HepG2 (cell line): ENCODE data around the gene SLC12A5. TPM values are rescaled to one million over a fixed set of nuclear protein-coding genes. Genes with fewer than 3 reads are reported as not detected.

Experiments
- ATAC-seq: fragments of 200-7000 bp; cut with Tn5 transposase; 3 replicates; pipeline ENCODE4 v1.9.1; 2020; ENCODE audit warnings: mild to moderate bottlenecking, moderate library complexity
- BruUV-seq: library from RNA; stranded (reverse); fragments of 400-500 nt; replicated peaks from 2 replicates; lab custom pipeline; 2021; lab: Mats Ljungman, UMichigan
- CTCF ChIA-PET: fragments of 300-600 bp; formaldehyde crosslinking; extraction: SDS; loops from one replicate; lab custom pipeline; 2021; ENCODE audit warnings: low total read pairs, inconsistent platforms, low intra/inter-chr PET ratio; lab: Yijun Ruan, JAX
- POLR2A ChIA-PET: fragments of 350-600 bp; sonication (Branson Sonifier 250); formaldehyde crosslinking; loops from one replicate; lab custom pipeline; 2020; ENCODE audit warnings: antibody characterized with exemption, inconsistent platforms; lab: Yijun Ruan, JAX
- DNase-seq: peaks from one replicate; pipeline ENCODE4 v3.0.0-alpha.2; 2015; ENCODE audit warnings: low spot score
- FAIRE-seq: peaks from 3 replicates; lab custom pipeline; 2011; peaks lifted over from hg19 to GRCh38; lab: Jason Lieb, UNC
- H2AFZ ChIP-seq: one replicate; pipeline ENCODE4 v1.6.1; 2011; ENCODE audit warnings: low read length, inconsistent platforms
- H3K27ac ChIP-seq: fragments of 300-600 bp; 3 replicates; pipeline ENCODE4 v1.8.0; 2011; ENCODE audit warnings: mixed run types, mild to moderate bottlenecking, mixed read lengths, low read length, inconsistent platforms; ENCODE audit not compliant: insufficient read depth; ENCODE audit errors: extremely low read length
- H3K27me3 ChIP-seq, 2 experiments: fragments of 200-600 bp in 1 of 2; 2 replicates in 1 of 2; 3 replicates in 1 of 2; pipeline versions ENCODE4 v1.6.0 to v1.8.0; 2011; ENCODE audit warnings: low read length in 2 of 2, mild to moderate bottlenecking in 2 of 2, moderate library complexity in 2 of 2, inconsistent platforms in 1 of 2; ENCODE audit not compliant: insufficient read depth in 2 of 2, control insufficient read depth in 1 of 2
- H3K36me3 ChIP-seq, 2 experiments: fragments of 200-600 bp in 1 of 2; replicated peaks in 1 of 2; 2 replicates in 1 of 2; 3 replicates in 1 of 2; pipeline versions ENCODE4 v1.5.1 to v1.8.0; 2011; ENCODE audit warnings: low read length in 2 of 2, inconsistent platforms in 1 of 2; ENCODE audit not compliant: insufficient read depth in 2 of 2, control insufficient read depth in 1 of 2
- H3K4me1 ChIP-seq: 2 replicates; pipeline ENCODE4 v1.5.1; 2012; ENCODE audit warnings: low read length, inconsistent platforms; ENCODE audit not compliant: insufficient read depth
- H3K4me2 ChIP-seq: 2 replicates; pipeline ENCODE4 v1.6.0; 2011; ENCODE audit warnings: low read depth, low read length, inconsistent platforms
- H3K4me3 ChIP-seq, 3 experiments: fragments of 200-600 bp in 1 of 3; sonication (generic), shearing (Covaris generic) in 1 of 3; replicated peaks in 1 of 3; 2 replicates each; pipeline ENCODE4 v1.5.1; 2011 to 2016; ENCODE audit warnings: low read length in 3 of 3, inconsistent platforms in 2 of 3, low read depth in 2 of 3, mild to moderate bottlenecking in 2 of 3, control low read depth in 1 of 3, mixed read lengths in 1 of 3; ENCODE audit not compliant: insufficient read depth in 1 of 3
- H3K79me2 ChIP-seq: one replicate; pipeline ENCODE4 v1.6.1; 2011; ENCODE audit warnings: low read length, inconsistent platforms; ENCODE audit not compliant: insufficient read depth
- H3K9ac ChIP-seq: 2 replicates; pipeline ENCODE4 v1.6.0; 2011; ENCODE audit warnings: mild to moderate bottlenecking, low read depth, low read length, inconsistent platforms; ENCODE audit not compliant: insufficient read depth
- H3K9me3 ChIP-seq: 2 replicates; pipeline ENCODE4 v1.5.1; 2012; ENCODE audit warnings: mild to moderate bottlenecking, low read length
- H4K20me1 ChIP-seq: 2 replicates; pipeline ENCODE4 v1.6.0; 2011; ENCODE audit warnings: inconsistent platforms, mild to moderate bottlenecking, low read length, moderate library complexity; ENCODE audit not compliant: insufficient read depth
- ATF2 ChIP-seq: sonication (generic); formaldehyde crosslinking; IDR thresholded peaks from 2 replicates; pipeline ENCODE4 v1.4.0; 2020; ENCODE audit warnings: missing genetic modification reagents
- E2F1 ChIP-seq: sonication (generic); formaldehyde crosslinking; IDR thresholded peaks from 2 replicates; pipeline ENCODE4 v1.5.0; 2020; ENCODE audit warnings: missing genetic modification reagents
- HBP1 ChIP-seq: IDR thresholded peaks from 2 replicates; pipeline ENCODE4 v1.6.1; 2016; ENCODE audit warnings: low read depth, control low read depth
- HNRNPL ChIP-seq: fragments of 200-400 bp; formaldehyde crosslinking; IDR thresholded peaks from 2 replicates; pipeline ENCODE4 v1.6.1; 2017; ENCODE audit warnings: mild to moderate bottlenecking, low read depth, low read length
- NR2F6 ChIP-seq, 2 experiments: IDR thresholded peaks; 2 replicates each; pipeline ENCODE4 v1.6.1; 2016; ENCODE audit warnings: antibody characterized with exemption in 1 of 2, mild to moderate bottlenecking in 1 of 2
- SALL1 ChIP-seq: sonication (generic); formaldehyde crosslinking; IDR thresholded peaks from 2 replicates; pipeline ENCODE4 v1.8.0; 2022; ENCODE audit warnings: mild to moderate bottlenecking, missing genetic modification reagents
- SYNCRIP ChIP-seq: fragments of 200-400 bp; formaldehyde crosslinking; IDR thresholded peaks from 2 replicates; pipeline ENCODE4 v1.6.1; 2018; ENCODE audit warnings: mild to moderate bottlenecking, low read depth, low read length; ENCODE audit not compliant: insufficient read depth
- ZFP41 ChIP-seq: sonication (generic); formaldehyde crosslinking; IDR thresholded peaks from 2 replicates; pipeline ENCODE4 v1.4.0; 2020; ENCODE audit warnings: mild to moderate bottlenecking, missing genetic modification reagents, borderline replicate concordance
- ZKSCAN1 ChIP-seq: fragments of 150-350 bp; IDR thresholded peaks from 2 replicates; pipeline ENCODE4 v1.6.1; 2014; ENCODE audit warnings: low read length
- ZNF205 ChIP-seq: IDR thresholded peaks from 2 replicates; pipeline ENCODE4 v1.6.1; 2018; ENCODE audit warnings: missing biosample characterization, missing genetic modification reagents
- ZNF276 ChIP-seq: sonication (generic); formaldehyde crosslinking; IDR thresholded peaks from 2 replicates; pipeline ENCODE4 v1.4.0; 2020; ENCODE audit warnings: mild to moderate bottlenecking, low read depth, missing genetic modification reagents
- ZNF761 ChIP-seq: sonication (generic); formaldehyde crosslinking; conservative IDR thresholded peaks from 2 replicates; pipeline ENCODE4 v1.4.0; 2020; ENCODE audit warnings: mild to moderate bottlenecking, missing genetic modification reagents
- ZSCAN30 ChIP-seq: sonication (generic); formaldehyde crosslinking; IDR thresholded peaks from 2 replicates; pipeline ENCODE4 v1.5.0; 2020; ENCODE audit warnings: mild to moderate bottlenecking, missing genetic modification reagents
- WGBS: methylation state at CpG from one replicate; pipeline ENCODE4 v1.1.6; 2017; ENCODE audit warnings: low lambda C conversion rate; 5-methylcytosine and 5-hydroxymethylcytosine counted together
- in situ Hi-C: cut with HindIII; loops from 2 replicates; pipeline ENCODE4 v1.10.0; 2017; ENCODE audit warnings: low pct_unique_long_range_greater_than_20kb; ENCODE audit not compliant: extremely low pct_ligation_motif_present
- intact Hi-C: fragments of 100-400 bp; cut with micrococcal nuclease; formaldehyde crosslinking; loops from one replicate; pipeline ENCODE4 v1.10.0; 2022; ENCODE audit not compliant: unreplicated experiment
- polyA plus RNA-seq, 8 experiments: library from polyadenylated mRNA; depleted of rRNA in 3 of 8; stranded (reverse) in 7 of 8; unstranded in 1 of 8; fragments of >200 nt; fragmentation: Illumina TruSeq in 4 of 8; extraction: Trizol in 4 of 8; gene quantifications; 2 replicates each; pipeline versions ENCODE4 v1.2.1 to v1.2.3, GENCODE V29; 2011 to 2016; ENCODE audit warnings: low read depth in 4 of 8, missing spikeins in 1 of 8, mixed read lengths in 1 of 8; ENCODE audit not compliant: insufficient read depth in 1 of 8
- total RNA-seq, 5 experiments: library from RNA; depleted of rRNA; stranded (reverse); fragments of >200 nt; fragmentation: Illumina TruSeq; extraction: Trizol; gene quantifications; 2 replicates each; pipeline ENCODE4 v1.2.3, GENCODE V29; 2016; ENCODE audit warnings: low read depth in 1 of 5

Gene SLC12A5
- total and polyA plus RNA-seq, 2 of the 13 experiments (the other 11 are each of a cell fraction or from before 2014, with no cell fraction given), result 4.3 to 5.4 TPM

- TF ChIP-seq E2F1 (CRISPR knock-in tag) (no peak), HBP1 (CRISPR knock-in tag) (no peak), SYNCRIP (no peak), SALL1 (CRISPR knock-in tag) (no peak), HNRNPL (no peak), ZSCAN30 (CRISPR knock-in tag) (no peak), NR2F6 (IDR thresholded peaks at IDR 0.05) (no peak), NR2F6 (CRISPR knock-in tag; IDR thresholded peaks at IDR 0.05) (no peak), ZNF761 (CRISPR knock-in tag) (no peak)
- TF ChIP-seq, all 625 proteins: peak for 0
These were observed 22.9 kb upstream of the SLC12A5 start (continued) for GRCh38 chr20:46006022-46006705.

GRCh38 chr20:46006964-46007363 lies 22.1 kb upstream of the SLC12A5 start:
- H3K27me3 ChIP-seq, result peaks cover 27 to 85% of the 10 kb centered on the region in 2 experiments; a peak in 4 of 5 replicates
- no peaks in the 10 kb centered on the region for H3K9me3 ChIP-seq
- intact Hi-C loops (no loop called here), in situ Hi-C loops (no loop called here)
- FAIRE-seq, result no peak
- ChIA-PET CTCF (no interaction called here), POLR2A (no interaction called here)
- no peak overlapping the region for H3K9ac ChIP-seq
- no peak overlapping the region for H3K27ac ChIP-seq
- no peak overlapping the region for H2AFZ ChIP-seq
- H3K4me2 ChIP-seq, result no peak overlapping the region
- no peak overlapping the region for H3K4me3 ChIP-seq
- no peaks in the 10 kb centered on the region for H3K36me3 ChIP-seq
- H3K4me1 ChIP-seq, result peaks cover 6% of the 10 kb centered on the region; the same call in 1 of the 2 replicates
- TF ChIP-seq ZNF276 (no peak), ZKSCAN1 (peak; percentile 77; the same call in 1 of the 2 replicates), ZNF205 (CRISPR knock-in tag) (no peak), ZFP41 (CRISPR knock-in tag) (no peak), ATF2 (CRISPR knock-in tag) (no peak)
- DNase-seq, result no peak
- BruUV-seq, result no TSS peak
- no peaks in the 10 kb centered on the region for H3K79me2 ChIP-seq
- no peak for ATAC-seq
- WGBS, result 28% methylated on average over 11 of the region's 11 CpGs
- no peaks in the 10 kb centered on the region for H4K20me1 ChIP-seq
